ENCODE results near the gene RGL2.
A peak's percentile ranks its signal among the peaks of the same experiment; 100 is the strongest.
"Not testable (repeated sequence)": the region's sequence is repeated elsewhere in the genome, so short reads cannot be mapped to it uniquely, and the experiment has no call there.

RGL2 gene

DNA sequence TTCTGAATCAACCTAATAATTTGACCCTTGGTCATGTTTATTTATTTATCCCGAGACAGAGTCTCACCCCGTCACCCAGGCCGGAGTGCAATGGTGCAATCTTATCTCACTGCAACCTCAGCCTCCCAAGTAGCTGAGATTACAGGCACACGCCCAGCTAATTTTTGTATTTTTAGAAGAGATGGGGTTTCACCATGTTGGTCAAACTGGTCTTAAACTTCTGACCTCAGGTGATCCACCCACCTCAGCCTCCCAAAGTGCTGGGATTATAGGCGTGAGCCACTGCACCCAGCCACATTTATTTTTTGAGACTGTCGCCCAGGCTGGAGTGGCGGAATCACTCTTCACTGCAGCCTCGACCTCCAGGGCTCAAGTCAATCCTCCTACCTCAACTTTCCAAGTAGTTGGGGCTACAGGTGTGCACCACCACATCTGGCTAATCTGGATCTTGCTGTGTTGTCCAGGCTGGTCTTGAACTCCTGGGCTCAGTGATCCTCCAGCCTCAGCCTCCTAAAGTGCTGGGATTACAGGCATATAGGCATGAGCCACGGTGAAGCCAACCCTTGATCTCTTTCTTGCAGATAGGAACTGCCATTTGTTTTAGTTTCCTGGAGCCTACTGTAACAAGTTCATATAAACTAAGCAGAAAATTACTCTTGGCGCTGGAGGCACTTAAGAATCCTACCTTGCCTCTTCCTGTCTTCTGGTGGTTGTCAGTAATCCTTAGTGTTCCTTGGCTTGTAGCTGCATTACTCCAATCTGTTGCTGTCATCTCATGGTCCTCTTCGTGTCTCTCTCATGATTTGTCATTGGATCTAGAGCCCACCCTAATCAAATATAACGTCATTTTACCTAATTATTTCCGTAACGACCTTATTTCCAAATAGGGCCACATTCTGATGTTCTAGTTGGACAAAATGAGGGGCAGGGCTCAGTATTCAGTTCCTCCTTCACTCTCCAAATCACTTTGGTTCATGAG is 24.5 kb downstream of the RGL2 start:
- DNase-seq (ENCODE audit: low spot score), result no peak

DNA sequence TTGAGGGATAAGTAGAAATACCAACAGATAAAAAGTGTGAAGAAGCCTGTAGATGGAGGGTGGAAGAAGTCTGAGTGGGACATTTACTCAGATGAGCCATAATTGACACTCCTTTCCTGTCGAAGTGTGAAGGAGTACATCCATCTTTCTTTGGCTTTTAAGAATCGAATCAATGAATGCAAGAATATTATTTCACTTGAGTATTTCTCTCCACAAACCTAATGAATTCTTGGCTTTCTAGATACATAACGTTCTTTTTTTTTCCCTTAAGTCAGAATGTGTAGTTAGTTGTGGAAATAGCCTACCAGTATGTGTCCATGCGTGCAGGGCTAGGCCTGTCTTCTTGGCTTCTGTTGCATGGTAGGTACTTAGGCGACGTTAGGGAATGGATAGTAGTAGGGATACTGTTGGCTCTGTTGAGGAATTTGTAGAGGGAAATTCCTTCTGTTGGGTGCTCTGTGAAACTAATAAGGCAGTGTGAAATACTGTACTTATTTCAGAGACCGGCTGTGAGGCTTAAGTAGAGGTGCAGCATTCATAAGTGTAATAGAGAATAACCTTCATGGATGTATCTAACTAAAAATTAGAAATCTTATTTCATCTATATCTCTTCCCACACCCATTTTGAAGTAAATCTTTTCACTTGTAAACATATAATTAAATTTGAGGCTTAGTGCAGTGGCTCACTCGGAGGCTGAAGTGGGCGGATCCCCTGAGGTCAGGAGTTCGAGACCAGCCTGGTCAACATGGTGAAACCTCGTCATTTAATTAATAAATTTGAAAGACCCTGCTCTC is 25.4 kb downstream of the RGL2 start:
- DNase-seq (ENCODE audit: low spot score), result no peak

DNA sequence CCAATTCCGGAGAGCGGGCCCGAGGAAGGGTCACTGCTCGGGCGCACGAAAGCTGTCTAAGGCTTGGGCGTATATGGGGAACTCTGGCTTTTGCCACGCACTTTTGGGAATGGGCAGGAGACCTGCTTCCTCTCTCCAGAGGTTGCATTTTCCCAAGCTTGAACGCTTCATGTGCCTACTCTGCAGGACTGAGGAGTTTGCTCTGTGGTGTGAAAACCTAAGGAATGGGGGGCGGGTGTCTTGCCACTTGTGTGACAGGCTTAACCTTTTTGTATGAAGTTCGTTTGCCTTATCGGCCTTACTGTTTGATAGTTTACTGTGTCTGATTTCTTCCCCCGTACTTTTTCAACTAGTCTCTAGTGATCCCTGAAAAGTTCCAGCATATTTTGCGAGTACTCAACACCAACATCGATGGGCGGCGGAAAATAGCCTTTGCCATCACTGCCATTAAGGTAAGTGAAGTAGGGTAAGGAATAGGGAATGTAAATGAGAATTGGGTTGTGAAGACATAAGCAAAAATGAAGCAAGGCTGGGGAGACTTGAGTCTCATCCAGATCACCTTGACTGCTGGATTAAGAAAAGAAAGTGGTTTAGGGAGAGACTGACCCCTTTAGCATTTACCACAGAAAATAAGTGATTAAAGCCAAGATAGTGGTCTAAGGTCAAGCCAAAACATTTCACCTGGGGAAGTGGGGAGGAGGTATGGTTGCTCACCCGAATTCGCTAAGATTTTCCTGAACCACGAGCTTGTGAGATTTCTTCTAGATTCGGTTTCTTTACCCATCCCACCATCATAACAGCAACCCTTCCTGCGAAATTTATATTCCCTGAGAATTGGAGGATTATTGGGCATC is 26.2 kb downstream of the RGL2 start:
- no peak for DNase-seq (ENCODE audit: low spot score)

DNA sequence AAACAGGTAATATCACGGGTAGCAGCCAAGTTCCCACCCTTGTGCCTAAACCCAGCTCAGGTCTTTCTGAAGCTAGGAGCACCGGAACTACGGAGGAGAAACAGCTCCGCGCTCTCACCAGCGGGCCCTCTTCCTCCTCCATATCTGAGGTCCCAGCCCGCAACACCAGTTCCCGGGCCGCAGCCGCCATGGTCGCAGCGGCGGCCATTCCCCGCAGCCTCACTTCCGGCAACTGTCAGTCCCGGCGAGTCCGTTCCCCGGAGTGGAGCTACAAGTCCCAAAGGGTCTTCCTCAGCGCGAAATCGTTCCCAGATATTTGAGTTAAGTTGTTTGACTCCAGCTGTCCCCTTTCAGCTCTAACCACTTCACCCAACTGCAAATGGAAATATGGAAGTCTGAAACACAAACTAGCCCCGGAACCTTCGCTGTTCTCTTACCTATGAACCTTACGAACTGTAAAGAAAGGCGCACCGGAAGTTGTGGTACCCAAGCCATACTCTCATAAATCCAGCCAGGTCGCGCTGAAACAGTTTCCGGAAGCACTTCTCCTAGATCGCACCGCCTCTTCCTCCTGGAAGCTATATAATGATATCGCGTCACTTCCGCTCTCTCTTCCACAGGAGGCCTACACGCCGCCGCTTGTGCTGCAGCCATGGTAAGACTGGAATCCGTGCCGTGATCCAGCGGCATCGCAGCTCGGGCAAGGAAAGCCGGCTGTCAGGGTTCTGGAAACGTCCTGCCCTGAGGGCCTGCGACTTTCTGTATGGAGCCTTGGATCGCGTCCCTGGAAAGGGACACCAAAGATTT is 27.1 kb downstream of the RGL2 start, which contains the start of the genes RPS18 and VPS52:
TSS of gene RPS18 (plus strand) at position 608 of the 807 bp plus-strand sequence. CDS start at position 653, 45 bp downstream.
TSS of gene VPS52 (minus strand) at position 409 of the 807 bp plus-strand sequence. CDS start at position 208, 201 bp downstream.
- DNase-seq (ENCODE audit: low spot score), result peak; percentile 93

DNA sequence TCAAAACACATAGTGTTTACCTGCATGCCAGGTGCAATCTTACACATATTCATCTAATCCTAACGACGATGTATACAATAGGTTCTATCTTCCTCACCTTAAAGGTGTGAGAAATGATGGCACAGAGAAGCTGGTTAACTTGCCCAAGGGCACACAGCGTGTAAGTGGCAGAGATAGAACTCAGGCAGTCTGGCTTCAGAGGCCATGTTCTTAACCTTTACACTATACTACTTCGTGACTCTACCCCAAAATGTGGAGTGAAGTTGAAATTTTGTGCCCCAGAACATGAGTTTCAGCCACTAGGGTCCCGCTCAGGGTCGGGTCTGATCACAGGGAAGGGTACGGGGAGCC is 27.6 kb downstream of the RGL2 start:
- no peak for DNase-seq (ENCODE audit: low spot score)

DNA sequence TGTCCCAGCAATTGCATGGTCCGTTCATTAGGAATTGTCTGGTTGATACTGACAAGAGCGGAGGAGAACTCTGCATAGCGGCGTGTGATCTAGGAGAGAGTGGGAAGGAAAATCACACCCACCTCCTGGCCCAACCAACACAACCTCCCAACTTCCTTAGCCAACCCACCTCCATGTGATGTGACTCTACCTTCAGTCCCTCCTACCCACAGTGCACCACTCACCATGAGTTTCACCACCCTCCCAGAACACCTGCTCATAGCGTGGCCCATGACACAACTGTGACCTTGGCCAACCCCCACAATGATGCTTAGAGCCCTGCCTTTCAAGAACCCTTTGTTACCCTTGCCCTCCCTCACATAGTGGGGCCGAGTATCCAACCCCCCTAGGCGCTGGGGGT is 34.7 kb downstream of the RGL2 start:
- DNase-seq (ENCODE audit: low spot score), result no peak

DNA sequence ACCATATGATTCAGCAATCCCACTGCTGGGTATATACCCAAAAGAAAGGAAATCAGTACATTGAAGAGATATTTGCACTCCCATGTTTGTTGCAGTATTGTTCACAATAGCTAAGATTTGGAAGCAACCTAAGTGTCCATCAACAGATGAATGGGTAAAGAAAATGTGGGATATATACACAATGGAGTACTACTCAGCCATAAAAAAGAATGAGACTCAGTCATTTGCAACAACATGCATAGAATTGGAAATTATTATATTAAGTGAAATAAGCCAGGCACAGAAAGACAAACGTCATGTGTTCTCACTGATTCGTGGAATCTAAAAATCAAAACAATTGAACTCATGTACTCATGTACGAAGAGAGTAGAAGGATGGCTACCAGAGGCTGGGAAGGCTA is 36.3 kb downstream of the RGL2 start:
- DNase-seq (ENCODE audit: low spot score), result not testable (repeated sequence)

DNA sequence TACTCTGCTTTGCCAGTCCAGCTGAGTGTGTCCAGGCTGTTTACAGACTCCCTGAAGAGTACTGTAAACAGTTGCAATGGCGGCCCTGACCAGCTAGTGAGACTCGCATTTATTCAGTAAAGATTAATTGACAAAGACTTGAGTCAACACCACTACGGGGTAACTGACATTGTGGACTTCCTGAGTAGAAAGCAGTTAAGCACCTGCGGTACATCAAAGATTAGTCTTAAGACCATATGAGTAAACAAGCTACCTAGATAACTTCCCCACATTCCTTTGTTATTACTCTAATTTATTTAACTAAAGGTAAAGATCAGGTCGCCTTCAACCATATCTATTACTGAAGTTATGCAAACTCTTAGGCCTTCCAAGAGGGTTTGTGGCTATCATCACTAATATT is 39.7 kb downstream of the RGL2 start:
- DNase-seq (ENCODE audit: low spot score), result no peak

DNA sequence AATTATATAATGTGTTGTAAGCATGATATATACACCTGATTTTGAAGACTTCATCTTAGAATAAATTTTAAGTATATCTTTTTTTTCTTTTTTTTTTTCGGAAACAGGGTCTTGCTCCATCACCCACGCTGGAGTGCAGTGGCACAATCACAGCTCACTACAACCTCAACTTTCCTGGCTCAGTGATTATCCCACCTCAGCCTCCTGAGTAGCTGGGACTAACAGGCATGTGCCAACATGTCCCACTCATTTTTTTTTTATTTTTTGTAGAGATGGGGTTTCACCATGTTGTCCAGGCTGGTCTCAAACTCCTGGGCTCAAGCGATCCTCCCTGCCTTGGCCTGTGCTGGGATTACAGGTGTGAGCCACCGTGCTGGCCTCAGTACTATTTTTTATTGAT is 44.2 kb downstream of the RGL2 start:
- no peak for DNase-seq (ENCODE audit: low spot score)

DNA sequence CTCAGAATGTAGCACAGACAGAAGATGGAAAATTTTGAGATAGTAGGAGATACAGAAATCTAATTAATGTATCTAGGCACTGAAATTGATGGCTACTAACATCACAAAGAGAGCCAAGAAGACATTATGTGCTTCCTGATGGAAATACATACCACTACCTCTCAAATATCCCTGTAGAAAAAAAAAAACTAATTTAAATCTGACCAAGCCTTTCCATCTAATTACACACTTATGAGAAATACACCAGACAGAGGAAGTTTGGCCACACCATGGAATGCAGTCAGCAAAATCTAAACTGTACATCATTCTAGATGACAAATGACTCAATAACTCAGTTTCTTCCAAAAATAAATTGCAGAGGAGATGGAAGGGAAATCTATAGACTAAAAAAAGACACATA is 46.0 kb downstream of the RGL2 start:
- DNase-seq (ENCODE audit: low spot score), result peak; percentile 27

DNA sequence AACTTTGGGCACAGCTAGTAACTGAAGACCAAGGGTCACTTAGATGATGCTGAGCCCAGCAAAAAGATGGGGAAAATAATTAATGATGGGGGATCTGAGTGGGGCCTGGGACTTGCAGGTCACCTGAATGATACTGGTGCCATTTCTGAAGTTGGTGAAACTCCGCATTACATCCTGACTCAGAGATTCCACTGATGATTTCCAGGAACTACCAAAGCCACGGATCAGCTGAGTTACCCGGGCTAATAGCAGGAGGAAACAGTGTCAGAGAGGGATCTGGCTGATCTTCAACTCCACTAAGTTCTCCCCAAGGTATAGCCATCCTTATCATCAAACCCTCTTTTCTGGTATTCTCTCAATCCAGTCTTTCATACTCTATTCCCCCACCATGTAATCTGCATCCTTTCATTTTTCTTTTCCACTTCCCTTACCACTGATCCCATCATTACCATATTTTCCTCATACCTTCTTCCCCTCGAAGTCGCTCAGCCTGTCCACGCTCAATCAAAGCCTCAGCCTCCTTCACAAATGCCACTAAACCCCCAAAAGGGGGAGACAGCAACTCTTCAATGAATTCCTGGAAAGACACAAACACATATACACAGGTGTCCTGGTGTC is 47.2 kb downstream of the RGL2 start:
- DNase-seq (ENCODE audit: low spot score), result no peak

DNA sequence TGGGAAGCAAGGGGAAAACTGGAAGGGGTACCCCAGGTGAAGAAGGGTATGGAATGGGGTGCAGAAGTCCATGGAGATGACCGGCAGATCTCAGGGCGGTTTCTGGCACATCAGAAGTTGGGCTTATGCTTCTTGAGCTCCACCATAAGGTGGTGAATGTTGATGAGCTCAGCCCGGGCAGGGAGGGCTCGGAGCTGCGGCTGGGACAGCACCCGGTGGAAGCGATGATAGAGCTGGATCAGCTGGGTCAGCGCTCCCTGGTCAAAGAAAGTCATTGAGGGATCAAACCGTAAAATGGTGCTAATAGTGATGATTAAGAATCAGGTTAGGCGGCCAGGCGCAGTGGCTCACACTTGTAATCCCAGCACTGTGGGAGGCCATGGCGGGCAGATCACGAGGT is 48.0 kb downstream of the RGL2 start:
- no peak for DNase-seq (ENCODE audit: low spot score)

DNA sequence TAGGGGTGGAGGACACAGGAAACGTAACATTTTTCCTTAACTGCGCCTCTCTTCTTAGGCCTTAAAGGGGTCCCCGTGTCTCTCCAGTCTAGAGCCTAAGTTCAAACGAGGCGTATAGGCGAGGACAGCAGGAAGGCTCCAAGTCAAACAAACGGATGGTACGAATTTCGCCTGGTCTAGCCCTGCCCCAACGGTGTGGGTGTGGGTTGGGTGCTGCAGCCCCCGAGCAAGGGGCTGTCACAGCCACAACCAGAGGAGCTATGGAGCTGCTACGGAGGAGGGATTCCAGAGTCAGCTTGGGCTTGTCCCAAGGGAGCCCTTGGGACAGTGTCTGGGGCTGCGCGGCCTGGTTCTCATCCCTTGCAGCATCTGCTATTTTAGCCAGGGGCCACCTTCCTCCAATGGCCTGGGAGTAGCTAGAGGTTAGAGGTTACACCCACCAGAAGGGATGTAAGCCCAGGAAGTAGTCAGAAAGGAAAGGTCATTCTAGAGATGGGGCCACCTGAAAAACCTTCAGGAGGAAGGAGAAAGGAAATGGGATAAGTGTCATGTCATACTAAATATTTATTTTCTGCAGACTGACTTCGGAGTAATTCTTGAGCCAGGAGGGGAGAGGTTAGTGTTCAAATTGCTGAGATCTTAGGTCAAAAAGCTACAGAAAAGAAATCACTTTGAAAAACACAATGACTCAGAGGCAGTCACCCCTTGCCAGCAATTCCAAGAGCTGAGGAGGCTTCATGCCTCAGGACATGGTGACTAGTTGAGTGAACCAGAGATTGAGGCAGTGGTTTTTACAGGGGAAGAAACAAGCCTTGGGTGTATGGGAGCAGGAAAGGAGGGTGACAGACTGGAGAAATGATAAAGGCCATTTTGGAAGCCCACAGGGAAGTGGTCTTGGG is 48.8 kb downstream of the RGL2 start:
- DNase-seq (ENCODE audit: low spot score), result peak; percentile 63

DNA sequence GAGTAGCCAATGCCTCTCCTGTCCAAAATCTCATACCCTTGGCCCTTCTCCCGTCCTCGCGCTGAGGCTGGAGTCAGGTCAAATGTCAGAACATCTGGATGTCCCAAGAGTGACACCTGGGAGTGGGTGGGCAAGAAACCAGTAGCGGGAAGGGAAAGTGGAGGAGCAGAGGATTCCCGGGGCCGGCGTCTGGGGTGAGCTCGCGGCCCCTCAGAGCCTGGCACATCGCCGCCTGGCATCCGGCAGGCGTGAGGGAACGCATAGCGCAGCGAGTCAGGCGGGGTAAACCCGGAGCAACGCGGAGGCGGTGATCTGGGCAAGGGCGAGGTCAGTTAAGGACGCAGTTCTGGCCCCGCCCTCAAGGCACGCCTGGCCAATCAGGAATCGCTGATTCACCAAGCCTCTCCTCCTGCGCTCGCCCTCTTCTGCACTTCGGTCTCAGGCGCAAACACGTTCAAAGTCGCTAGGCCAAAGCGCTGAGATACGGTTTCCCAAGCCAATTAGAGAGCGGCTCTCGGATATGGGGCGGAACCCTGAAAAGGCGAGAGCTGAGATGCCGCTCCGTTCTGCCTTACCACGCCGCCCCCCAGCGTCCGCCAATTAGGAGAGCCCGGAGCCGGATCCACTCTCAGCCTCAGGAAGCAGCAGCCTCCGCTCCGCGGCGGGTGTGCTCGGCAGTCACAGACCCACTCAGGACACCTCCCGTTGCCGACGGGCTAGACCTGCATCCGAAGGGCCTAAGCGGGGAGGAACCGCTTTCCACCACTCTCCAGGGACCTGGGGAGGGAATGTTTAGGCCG is 49.6 kb downstream of the RGL2 start:
- peak; percentile 97 for DNase-seq (ENCODE audit: low spot score)

DNA sequence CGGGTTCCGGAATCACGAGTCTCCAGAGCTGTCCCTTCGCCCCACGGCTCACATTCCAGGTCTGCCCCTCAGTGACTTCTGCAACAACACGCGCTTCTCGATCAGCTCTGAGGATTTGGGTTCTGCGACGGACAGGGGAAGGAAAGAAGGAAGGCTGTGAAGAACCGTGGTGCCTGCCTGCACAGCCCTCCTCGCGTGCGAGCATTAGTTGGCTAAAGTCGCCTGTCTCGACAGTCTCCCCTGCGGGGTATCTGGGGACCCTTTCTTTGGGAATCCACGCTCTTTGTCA is 50.2 kb downstream of the RGL2 start:
- no peak for DNase-seq (ENCODE audit: low spot score)

DNA sequence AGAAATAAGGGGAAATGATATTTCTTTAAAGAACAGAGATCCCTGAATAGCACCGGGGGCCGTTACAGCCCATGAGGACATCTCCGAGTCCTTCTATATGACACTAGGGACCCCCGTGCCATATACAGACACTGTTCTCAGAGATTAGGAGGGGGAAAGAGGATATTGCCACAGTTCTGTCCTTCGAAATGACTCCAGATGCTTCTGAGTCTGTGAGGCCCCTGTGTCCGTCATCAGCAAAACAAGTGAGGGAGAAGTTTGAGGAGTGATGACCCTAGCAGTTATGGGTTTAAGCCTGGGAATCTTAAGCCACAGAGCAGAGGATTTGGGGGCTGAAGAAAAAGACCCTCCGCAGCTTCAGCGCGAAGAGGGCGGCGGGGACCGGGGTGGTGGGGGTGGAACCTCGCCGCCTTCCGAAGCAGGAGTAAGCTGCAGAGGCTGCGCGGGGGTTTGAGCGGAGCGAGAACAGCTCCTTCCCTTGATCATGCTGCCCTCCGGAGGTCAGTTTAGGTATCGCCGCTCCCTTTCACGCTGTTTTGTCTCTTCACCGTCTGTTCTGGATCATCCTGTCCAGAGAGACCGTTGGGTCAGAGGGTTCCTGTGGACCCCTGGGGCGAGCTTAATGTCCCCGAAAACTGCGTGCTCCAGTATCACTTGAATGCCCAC is 50.6 kb downstream of the RGL2 start:
- peak; percentile 84 for DNase-seq (ENCODE audit: low spot score)

DNA sequence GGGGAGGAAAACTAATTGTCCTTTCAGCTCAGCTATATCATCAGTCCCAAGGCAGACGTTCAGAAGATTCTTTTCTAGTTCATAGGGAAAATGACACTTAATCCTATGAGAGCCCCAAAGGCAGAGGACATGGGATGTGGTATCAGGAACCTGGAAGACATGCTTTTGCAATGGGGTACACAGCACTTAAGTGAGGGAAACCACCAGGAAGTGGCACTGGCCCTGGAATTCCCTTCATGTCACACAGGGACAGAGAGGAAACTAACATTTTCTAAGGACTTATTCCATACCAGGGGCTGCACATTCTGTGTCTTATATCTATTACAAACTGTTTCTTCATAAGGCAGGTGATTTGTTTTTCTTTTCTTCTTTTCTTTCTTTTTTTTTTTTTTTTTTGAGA is 55.3 kb downstream of the RGL2 start:
- DNase-seq (ENCODE audit: low spot score), result no peak

DNA sequence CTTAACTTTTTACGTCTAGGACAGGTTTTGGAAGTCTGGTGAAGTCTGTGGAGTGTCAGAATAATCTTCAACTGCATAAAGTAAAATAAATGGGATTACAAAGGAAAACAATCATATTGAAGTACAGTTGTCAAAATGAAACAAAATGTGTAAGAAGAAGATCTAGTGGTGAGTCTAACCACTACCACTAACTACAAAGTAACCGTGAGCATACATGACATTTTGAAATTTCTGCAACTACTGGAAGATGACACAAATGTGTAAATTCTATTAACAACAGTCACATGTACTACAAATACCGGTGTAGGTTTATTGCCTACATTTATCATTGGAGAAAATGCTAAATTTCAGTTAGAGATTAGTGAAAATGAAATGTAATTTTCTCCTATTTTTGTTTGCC is 56.8 kb downstream of the RGL2 start:
- no peak for DNase-seq (ENCODE audit: low spot score)
